ENCODE measurements around the gene SGTA.

SGTA gene

DNA sequence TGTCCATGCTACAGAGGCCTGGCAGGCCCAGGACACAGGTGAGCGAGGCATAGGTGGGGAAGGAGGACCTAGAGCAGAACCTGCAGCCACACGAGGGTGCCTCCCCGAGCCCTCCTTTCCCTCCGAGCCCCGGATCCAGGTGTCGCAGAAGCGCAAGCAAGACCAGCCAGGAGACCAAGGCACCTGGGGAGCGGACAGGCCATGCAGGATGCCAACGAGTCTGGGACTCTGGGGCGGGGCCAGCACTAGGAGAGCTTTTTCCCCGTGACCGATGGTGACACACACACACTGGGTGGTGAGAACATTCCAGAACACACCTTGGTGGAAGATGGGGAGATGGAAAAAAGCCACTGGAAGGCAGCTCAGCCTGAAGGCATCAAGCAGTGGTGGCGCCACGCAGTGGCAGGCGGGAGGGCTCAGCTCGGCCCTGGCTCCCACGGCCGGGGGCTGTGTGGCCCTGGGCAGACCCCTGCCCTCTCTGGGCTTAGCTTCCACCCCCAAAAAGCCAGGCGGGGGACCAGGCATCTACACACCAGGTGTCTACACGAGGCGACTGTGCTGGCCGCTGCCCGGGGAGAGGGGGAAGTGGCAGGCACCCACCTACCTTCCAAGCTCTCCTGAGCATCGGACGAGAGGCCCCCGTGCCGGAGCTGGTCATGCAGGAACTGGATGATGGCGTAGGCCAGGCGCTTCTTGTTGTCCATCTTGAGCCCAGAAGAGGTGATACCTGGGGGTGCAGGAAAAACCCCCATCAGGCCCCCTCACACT lies 14.5 kb downstream of the SGTA start:
- no peak for DNase-seq (ENCODE audit: low read depth, low spot score)
- CTCF ChIA-PET, result interaction anchor here (1.8 kb wide), 1 partner anchor 20 kb away, joined by 12 read pairs; no protein-coding TSS in a partner anchor
- H3K4me3 ChIP-seq (ENCODE audit: low read depth, low read length), result no peak overlapping the region
- TF ChIP-seq, protein P1, sequence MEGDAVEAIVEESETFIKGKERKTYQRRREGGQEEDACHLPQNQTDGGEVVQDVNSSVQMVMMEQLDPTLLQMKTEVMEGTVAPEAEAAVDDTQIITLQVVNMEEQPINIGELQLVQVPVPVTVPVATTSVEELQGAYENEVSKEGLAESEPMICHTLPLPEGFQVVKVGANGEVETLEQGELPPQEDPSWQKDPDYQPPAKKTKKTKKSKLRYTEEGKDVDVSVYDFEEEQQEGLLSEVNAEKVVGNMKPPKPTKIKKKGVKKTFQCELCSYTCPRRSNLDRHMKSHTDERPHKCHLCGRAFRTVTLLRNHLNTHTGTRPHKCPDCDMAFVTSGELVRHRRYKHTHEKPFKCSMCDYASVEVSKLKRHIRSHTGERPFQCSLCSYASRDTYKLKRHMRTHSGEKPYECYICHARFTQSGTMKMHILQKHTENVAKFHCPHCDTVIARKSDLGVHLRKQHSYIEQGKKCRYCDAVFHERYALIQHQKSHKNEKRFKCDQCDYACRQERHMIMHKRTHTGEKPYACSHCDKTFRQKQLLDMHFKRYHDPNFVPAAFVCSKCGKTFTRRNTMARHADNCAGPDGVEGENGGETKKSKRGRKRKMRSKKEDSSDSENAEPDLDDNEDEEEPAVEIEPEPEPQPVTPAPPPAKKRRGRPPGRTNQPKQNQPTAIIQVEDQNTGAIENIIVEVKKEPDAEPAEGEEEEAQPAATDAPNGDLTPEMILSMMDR (IDR thresholded peaks at IDR 0.05; ENCODE audit: insufficient read depth, low read length, missing control alignments), result no peak
- POLR2A ChIA-PET, result interaction anchor here (0.6 kb wide), 1 partner anchor 17 kb away, joined by 3 read pairs; the partner anchor contains the start of gene THOP1

- no peak for DNase-seq (ENCODE audit: low read depth, low spot score)
- H3K4me3 ChIP-seq (ENCODE audit: low read depth, low read length), result no peak overlapping the region
- TF ChIP-seq, protein P1 (IDR thresholded peaks at IDR 0.05; ENCODE audit: insufficient read depth, low read length, missing control alignments), result no peak
- ChIA-PET CTCF (interaction anchor here (1.8 to 3.8 kb wide), 2 partner anchors 19 kb away, joined by 12 to 14 read pairs; no protein-coding TSS in a partner anchor), POLR2A (no interaction called here)
Measured at GRCh38 chr19:2767688-2768087, 15.4 kb downstream of the SGTA start.

DNA sequence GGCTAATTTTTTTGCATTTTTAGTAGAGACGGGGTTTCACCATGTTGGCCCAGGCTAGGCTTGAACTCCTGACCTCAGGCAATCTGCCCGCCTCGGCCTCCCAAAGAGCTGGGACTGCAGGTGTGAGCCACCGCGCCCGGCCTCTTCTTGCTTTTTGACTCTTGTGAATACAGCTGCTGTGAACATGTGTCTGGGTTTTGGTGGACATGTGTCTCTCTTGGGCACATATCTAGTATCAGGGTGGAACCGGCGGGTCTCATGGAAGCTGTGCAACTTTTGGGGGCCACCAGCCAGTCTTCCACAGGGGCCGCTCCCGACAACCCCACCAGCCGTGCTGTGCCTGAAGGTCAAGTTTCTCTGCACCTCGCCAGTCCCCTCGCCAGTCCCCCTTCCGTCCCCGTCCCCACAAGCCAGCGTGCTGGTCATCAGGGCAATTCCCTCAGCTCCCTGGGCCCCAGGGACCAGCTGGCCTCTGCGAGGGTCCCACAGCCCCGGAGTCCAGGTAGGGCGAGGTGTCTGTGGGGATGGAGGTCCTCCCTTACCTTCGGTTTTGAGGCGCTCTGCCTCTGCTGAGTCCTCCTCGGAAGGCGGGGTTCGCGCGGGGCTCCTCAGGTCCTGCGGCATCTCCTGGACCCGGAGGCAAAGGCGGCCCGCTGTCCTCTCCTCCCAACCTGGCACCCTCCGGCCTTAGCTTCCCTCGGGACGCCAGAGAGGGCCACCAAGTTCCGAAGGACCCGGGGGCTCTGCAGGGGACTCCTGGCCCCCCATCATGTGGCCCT lies 16.3 kb downstream of the SGTA start:
- POLR2A ChIA-PET, result no interaction called here
- no peak overlapping the region for H3K4me3 ChIP-seq (ENCODE audit: low read depth, low read length)
- TF ChIP-seq, protein P1 (IDR thresholded peaks at IDR 0.05; ENCODE audit: insufficient read depth, low read length, missing control alignments), result no peak
- CTCF ChIA-PET, result interaction anchor here (3.8 kb wide), 1 partner anchor 18 kb away, joined by 14 read pairs; no protein-coding TSS in a partner anchor
- DNase-seq (ENCODE audit: low read depth, low spot score), result no peak

- DNase-seq (ENCODE audit: low read depth, low spot score), result no peak
- TF ChIP-seq, protein P1 (IDR thresholded peaks at IDR 0.05; ENCODE audit: insufficient read depth, low read length, missing control alignments), result no peak
- CTCF ChIA-PET, result interaction anchor here (1.0 to 3.8 kb wide), 3 partner anchors 16 to 19 kb away, joined by 3 to 14 read pairs (median 3); partner anchors contain the start of gene SGTA
- POLR2A ChIA-PET, result no interaction called here
- H3K4me3 ChIP-seq (ENCODE audit: low read depth, low read length), result no peak overlapping the region
Measured at GRCh38 chr19:2765376-2765775, 17.7 kb downstream of the SGTA start.

GRCh38 chr19:2764945-2765344 lies 18.1 kb downstream of the SGTA start:
- no peak overlapping the region for H3K4me3 ChIP-seq (ENCODE audit: low read depth, low read length)
- ChIA-PET CTCF (interaction anchor here (1.0 to 3.8 kb wide), 2 partner anchors 16 to 18 kb away, joined by 3 to 14 read pairs; no protein-coding TSS in a partner anchor), POLR2A (no interaction called here)
- TF ChIP-seq, protein P1 (IDR thresholded peaks at IDR 0.05; ENCODE audit: insufficient read depth, low read length, missing control alignments), result no peak
- DNase-seq (ENCODE audit: low read depth, low spot score), result no peak

DNA sequence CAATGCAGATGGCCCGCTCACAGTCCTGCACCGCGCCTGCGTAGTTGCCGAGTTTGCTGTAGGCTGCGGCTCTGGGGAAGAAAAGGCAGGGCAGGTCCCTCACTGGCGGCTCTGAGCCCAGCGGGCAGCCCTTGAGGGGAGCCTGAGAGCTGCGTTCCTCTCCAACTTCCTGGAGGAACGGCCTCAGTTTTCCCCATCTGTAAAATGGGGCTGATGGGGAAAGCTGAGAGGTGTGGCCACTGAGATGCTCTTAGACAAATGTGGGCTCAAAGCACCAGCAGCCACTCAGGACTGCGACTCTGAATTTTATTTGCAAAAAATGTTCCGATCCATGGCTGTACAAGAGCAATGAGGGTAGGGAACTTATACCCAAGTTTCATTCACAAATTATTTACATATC lies 19.4 kb downstream of the SGTA start:
- no peak overlapping the region for H3K4me3 ChIP-seq (ENCODE audit: low read depth, low read length)
- CTCF ChIA-PET, result interaction anchor here (1.5 to 3.8 kb wide), 2 partner anchors 15 to 115 kb away, joined by 7 to 14 read pairs; no protein-coding TSS in a partner anchor
- TF ChIP-seq, protein P1 (IDR thresholded peaks at IDR 0.05; ENCODE audit: insufficient read depth, low read length, missing control alignments), result no peak
- POLR2A ChIA-PET, result no interaction called here
- no peak for DNase-seq (ENCODE audit: low read depth, low spot score)
